C4-2B (cell line): ENCODE results near the gene PPHLN1.

Source experiments
- H3K27ac ChIP-seq: fragments of 450-650 bp; 2 replicates; pipeline ENCODE4 v1.5.1; 2017
- ZFX ChIP-seq: fragments of 450-650 bp; IDR thresholded peaks from 2 replicates; pipeline ENCODE4 v1.6.1; 2017
- TF ChIP-seq, protein P1 (sequence below): fragments of 450-650 bp; conservative IDR thresholded peaks from 2 replicates; pipeline ENCODE4 v1.5.1; 2017; ENCODE audit warnings: mild to moderate bottlenecking

The PPHLN1 gene

GRCh38 chr12:42428850-42429249 is 102.9 kb downstream of the PPHLN1 start:
- TF ChIP-seq, protein P1, sequence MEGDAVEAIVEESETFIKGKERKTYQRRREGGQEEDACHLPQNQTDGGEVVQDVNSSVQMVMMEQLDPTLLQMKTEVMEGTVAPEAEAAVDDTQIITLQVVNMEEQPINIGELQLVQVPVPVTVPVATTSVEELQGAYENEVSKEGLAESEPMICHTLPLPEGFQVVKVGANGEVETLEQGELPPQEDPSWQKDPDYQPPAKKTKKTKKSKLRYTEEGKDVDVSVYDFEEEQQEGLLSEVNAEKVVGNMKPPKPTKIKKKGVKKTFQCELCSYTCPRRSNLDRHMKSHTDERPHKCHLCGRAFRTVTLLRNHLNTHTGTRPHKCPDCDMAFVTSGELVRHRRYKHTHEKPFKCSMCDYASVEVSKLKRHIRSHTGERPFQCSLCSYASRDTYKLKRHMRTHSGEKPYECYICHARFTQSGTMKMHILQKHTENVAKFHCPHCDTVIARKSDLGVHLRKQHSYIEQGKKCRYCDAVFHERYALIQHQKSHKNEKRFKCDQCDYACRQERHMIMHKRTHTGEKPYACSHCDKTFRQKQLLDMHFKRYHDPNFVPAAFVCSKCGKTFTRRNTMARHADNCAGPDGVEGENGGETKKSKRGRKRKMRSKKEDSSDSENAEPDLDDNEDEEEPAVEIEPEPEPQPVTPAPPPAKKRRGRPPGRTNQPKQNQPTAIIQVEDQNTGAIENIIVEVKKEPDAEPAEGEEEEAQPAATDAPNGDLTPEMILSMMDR: no peak
- no peak for TF ChIP-seq ZFX
- H3K27ac ChIP-seq: no peak overlapping the region

- no peak for TF ChIP-seq ZFX
- TF ChIP-seq, protein P1: no peak
- H3K27ac ChIP-seq: no peak overlapping the region
Measured at GRCh38 chr12:42432517-42433140, 106.7 kb downstream of the PPHLN1 start.

GRCh38 chr12:42440608-42441007 is 114.6 kb downstream of the PPHLN1 start:
- H3K27ac ChIP-seq: no peak overlapping the region
- TF ChIP-seq, protein P1: no peak
- no peak for TF ChIP-seq ZFX

DNA sequence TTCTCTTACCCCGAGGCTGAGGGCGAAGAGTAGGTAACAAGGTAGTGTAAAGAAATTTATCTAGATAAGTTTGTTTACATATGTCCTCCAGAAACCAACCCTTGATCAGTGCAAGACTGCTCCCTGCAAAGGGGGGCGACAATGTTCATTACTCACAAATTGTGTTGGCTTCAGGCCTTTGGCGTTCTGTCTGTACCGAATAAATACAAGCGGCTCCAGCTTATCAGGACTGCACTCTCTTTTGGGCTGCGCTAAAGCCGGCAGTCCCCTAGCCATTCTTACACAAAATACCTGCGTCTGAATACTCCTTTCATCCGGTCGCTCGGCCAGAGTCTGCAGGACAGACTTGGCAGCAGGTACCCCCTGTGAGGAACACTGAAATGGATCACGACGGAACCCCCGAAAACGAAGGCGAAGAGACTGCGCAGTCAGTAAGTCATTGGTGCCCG is 116.4 kb downstream of the PPHLN1 start:
- TF ChIP-seq ZFX: no peak
- TF ChIP-seq, protein P1: no peak
- no peak overlapping the region for H3K27ac ChIP-seq

DNA sequence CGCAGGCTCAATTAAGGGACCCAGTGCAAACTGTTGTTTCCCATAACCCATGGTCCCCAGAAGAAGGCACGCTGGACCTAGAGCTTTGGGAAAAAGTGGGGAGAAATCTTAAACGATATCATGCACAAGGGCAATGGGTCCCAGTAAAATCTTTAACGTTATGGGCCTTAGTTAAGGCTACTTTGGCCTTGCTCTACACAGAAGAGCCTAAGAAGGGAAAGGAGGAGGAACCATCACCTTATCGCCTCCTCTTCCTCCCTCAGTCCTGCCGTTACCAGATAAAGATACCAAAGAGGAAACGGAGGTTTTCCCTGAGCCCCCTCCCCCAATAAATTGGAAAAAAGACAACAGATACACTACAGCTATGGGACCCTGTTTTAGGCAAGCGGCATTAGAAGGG is 116.9 kb downstream of the PPHLN1 start:
- TF ChIP-seq ZFX: no peak
- TF ChIP-seq, protein P1: no peak

GRCh38 chr12:42444192-42444943 is 118.4 kb downstream of the PPHLN1 start:
- TF ChIP-seq ZFX: no peak
- TF ChIP-seq, protein P1: no peak
- no peak overlapping the region for H3K27ac ChIP-seq

More for the DNA sequence above, 116.9 kb downstream of the PPHLN1 start:
- H3K27ac ChIP-seq: no peak overlapping the region

DNA sequence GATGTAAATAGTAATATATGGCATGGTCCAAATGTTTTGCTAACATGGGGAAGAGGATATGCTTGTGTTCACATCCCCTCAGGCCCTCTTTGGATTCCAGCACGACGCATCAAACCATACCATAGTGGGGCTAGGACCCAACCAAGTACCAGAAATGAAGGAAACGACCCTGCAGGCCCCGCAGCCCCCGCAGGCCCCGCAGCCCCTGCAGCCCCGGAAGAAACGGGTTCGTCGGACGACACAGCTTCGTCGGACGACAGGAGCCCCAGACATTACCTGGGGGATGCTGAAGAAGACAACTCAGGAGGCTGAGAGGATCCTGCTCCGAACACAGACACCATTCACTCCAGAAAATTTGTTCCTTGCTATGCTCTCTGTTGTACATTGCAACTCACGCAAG is 119.9 kb downstream of the PPHLN1 start:
- no peak for TF ChIP-seq ZFX
- TF ChIP-seq, protein P1: no peak
- H3K27ac ChIP-seq: no peak overlapping the region
